NCI-H524 treated with DMSO at 0.1 percent for 48 hours (cell line): ENCODE measurements around the gene CCDC85C.

Experiments
- DNase-seq: peaks from one replicate; lab custom pipeline; 2025; lab: John Stamatoyannopoulos, UW

The CCDC85C gene

DNA sequence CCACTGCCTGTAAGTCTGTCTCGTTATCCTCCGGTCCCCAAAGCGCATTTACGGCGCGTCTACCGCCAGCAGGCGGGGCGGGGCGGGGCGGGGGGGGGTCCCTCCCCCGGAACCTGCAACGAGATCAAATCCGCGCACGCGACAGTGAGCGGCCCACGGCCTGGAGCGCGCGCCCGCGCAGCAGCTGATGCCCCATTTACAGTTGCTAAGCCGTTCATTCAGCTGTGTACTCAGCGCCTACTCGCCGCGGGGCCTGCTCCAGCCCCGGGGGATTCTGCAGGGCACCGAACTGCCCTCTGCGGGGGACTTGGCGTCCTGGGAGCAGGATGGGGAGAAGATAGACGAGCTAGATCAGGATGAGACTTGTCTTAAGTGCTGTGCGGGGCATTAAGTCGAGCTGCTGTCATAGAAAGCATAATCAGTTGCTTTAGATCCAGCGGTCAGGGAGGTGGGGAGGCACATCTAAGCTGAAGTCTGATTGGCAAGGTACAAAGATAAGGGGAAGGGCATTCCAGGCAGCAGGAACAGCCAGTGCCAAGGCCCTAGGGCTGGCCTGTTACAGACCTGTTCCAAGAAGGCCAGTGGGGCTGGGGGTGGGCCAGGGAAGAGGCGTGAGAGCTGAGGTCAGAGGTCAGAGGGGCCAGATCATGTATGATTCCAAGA is 1.4 kb upstream of the CCDC85C start:
- peak; percentile 93 for DNase-seq

DNA sequence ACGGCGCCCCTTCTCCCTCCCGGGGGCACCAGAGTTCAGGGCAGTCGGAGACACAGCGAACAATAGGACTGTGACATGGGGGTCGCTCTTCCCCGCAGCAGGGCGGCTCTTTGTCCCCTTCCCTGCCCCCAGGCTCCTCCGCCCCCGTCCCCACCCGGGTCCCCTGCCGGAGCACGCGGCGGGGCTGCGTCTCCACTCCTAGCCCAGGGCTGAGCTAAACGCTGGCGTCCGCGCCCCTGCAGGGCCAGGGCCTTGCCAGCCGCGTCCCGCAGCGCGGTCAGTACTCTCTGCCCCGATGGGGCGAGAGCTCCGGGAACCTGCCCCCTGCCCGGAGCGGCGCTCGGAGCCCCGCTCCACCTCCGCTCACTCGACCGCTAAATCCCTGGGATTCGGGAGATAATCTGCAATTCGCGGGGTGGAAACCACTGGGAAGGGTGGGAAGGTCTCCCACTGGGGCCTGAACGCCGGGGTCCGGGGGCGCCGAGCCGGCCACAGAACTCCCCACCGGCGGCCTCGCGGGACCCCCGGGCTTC is 825 bp upstream of the CCDC85C start:
- DNase-seq: no peak

DNA sequence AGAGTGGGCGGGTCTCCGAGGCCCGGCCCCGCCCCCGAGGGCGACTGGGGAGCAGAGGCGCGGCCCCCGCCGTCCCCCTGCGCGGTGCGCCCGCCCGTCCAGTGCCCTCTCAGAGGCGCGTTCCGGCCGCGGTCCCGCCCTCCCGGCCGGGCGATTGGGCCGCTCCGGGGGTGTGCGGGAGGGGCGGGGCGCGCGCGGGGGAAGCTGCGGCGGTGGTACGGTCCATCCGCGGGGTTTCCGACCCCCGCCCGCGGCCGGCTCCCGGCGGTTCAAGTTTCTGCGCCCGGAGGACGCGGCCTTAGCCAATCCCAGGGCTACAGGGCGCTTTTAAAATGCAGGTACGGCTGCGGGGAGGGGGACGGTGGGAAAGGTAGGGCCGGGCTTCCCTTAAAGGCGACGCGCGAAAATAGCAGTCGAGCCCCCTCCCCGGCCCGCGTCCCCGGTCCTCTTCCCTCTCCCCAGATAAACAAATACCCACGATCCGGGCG is 315 bp upstream of the CCDC85C start:
- peak; percentile 89 for DNase-seq

DNA sequence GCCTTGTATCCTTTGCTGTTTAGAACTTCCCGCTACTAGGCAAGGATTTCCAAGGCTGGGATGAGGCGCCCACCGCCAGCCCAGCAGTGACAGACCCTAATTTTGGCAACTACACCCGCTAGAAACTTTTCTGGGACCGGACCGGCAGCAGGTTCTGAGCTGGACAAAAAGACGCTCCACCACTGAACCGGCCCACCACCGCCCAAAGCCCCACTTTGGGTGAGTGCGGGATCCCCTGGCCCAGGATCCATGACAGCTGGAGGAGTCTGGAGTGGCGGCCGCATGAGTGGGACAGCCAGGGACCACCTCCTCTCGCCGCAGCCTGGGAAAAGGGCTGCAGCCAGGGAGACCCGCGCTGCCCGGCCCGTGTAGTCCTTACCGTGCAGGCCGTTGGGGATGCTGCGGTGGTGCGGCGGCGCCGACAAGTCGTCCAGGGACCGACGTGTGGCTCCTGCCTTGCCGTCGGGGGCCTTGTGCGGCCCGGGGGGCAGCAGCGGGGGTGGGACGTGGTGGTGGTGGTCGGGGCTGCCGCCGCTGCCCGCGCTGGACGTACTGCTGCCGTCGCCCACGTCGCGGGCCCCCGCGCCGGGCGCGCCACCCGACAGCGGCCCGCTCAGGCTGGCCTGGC is 1.1 kb downstream of the CCDC85C start:
- DNase-seq: no peak

DNA sequence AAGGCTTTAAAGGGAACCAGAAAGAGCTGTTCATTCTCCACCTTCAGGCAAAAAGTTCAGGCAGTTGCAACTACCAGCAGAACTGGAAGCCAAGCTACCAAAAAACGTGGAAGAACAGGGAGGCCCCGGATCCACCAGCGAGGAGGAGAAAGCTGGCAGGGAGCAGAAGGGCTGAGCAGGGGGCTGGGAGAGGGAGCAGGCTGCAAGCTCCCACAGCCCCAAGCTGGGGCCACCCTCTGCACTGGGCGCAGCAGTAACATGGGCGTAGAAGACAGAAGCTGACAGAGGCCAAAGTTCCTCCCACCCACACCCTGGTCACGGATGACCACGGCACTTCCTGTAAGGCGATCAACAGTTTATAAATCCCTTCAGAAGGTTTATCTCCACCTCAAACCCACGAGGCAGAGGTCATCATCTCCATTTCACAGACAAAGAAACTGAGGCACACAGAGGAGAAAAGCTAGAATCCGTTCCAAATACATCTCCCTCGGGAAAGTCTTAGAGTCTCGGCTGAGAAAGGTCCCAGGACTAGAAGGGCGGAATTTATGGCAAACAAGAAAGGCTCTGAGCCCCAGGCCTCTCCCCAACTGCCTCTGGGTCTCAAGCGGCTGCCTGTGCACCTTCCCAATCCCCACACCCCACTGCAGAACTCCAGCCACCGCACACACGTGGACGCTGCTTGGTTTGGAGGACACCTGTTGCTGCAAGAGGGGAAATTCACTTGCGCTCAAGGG is 1.8 kb downstream of the CCDC85C start:
- DNase-seq: no peak

DNA sequence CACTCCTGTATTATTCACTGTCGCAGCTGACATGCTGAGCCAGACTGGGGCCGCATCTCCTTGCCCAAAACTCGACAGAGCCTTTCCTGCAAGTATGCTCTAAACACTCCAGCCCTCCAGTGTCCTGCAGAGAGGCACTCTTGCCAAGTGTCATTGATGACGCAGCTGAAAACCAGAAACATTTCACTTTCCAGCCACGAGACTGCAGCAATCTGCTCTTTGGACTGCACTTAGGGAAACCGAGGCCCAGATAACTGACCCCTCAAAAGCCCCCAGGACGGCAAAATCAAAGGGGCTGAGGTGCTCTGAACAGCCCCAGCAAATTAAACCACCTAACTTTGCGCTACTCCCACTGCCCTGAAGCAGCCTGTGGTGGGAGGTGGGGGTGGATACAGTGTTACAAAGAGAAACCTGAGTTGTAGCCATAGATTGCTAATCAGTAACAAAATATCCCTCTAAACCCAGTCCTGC is 2.6 kb downstream of the CCDC85C start:
- DNase-seq: no peak

DNA sequence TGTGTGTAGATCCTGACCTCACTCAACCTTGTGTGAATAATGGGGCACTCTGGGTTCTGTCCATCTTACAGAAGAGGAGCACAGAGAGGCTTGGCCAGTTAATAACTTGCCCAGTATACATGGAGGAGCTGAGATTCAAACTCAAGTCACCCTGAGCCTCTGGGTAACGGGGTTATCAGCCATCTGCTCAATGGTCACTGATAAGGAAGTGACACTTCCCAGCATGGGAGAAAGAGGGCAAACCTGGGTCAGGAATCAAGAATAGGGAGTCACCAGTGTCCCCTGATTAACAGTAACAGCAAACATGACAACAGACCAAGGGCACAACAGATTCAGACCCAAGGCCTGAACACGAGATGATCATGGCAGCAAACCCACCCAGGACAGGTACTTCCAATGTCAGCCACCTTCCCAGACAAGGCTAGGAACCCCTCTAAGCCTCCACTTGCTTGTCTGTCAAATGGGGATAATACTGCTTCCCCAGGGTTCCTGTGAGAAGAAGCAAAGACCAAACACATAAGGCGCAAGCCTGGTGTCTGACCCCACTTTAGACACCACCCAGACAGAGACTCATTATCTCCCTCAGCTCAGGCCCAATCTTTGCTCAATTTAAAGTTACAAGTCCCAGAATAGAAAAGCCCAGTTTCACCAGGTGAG is 3.6 kb downstream of the CCDC85C start:
- no peak for DNase-seq

DNA sequence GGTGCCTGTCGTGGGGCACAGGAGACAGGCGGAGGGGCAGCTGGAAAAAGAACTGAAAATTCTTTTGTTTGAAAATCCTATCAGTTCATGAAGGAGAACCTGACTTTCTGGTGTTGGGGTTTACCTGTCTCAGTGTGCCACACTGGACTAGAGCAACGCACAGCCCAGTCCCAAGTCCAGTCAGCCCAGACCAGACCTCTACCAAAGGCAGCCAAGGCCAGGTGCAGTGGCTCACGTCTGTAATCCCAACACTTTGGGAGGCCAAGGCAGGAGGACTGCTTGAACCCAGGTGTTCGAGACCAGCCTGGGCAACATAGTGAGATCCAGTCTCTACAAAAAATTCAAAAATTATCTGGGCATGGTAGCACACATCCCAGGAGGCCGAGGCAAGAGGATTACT is 4.6 kb downstream of the CCDC85C start:
- DNase-seq: no peak

DNA sequence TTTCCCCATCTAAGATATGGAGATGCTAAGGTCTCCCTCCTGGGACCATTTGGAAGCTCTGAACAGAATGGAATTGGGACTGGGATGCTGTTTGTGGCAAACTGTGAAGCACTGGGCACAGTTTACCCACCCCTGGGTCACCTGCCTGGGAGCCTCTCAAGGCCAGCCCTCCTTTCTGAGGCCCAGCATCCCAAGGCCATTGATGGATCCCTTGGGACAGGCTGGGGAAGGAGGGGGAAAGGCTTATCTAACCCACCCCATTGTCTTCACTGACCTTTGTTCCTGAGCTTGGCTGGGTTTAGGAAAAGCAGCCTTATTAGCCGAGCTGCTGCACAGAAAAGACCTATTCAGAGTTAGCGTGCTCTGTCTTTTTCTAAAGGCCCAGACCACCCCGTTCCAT is 5.2 kb downstream of the CCDC85C start:
- no peak for DNase-seq

DNA sequence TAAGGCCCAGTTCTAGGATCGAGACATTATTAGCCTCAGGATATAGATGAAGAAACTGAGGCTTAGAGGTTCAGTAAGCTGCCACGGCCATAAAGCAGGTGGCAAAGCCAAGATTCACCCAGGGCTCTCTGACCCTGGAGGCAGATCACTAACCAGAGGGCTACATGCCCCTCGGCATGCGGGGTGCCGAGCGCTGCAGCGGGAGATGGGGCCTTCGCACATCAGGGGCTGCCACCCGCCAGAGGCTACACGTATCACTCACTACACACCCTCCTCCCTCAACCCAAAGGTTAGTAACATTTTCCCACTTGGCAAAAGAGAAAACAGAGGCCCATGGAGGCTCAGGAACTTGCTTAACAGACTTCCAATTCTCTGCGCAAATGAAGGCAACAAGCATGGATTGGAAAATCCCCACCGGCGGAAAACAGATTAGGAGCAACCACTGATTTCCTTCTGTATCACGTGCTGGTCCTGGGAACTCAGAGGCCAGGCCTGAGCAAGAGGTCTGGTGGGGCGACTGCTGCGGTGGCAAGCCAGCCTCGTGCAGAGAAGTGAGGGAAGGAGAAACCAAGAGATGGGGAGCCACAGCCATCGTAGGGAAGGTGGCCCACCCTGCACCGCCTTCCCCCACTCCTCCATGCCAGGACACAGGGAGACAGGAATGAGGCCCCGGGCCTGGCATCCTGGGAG is 6.0 kb downstream of the CCDC85C start:
- no peak for DNase-seq

DNA sequence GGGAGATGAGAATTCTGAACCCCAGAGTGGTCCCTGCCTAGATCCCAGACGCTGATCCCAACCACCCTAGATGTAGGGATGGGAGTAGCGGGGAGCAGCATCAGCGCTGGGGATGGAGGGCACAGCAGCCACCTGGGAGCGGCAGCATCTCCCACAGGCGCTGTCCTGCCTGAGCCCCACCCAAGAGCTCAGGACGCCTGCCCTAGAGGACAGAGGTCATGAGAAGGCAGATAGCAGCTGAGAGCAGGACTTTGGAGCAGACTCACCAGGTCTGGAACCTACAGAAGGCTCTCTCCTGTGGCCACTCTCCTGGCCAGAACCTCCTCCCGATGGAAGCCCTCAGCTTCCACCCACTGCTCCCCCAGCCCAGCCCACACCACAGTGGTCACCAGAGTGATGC is 7.2 kb downstream of the CCDC85C start:
- no peak for DNase-seq

DNA sequence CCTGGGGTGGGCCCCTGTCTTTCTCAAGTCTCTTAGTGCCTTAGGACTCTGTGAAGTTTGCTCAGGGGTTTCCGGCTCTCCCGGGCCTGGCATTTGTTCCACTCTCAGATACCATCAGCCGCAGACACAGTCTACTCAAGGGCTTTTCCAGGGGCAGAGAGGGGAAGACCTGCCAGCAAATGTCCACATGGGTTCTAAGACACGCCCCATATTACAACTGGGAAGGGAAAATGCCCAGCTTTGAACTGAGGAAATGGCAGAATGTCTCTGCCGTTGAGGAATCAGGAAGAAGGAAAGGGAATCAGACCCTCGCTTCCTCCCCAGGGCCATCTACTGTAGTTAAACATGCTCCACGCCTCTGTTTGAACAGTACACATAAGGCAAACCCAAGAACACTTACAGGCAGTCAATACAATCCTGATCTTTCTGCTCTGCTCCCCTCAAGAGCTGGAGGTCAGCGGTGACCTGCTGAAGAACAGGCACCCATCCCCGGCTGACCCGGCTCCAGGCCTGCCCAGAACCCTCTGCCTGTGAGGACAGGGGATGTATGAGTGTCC is 7.9 kb downstream of the CCDC85C start:
- no peak for DNase-seq

DNA sequence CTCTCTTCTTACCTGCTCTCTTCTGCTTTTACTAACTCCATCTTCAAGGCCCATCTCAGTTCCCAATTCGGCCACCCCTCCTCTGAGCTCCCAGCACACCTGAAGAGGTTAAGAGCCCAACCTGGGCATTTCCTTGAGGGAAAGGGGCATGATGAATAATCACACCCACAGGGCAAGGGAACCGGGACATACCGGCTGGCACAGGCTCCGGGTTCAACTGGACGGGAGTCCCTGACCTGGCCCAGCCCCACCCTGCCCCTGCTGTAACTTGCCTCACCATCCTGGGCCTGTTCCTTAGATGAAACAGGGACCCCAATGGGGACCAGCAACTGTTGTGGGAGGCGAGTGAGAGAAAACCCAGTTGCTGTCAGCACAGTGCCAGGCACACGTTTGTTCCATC is 8.5 kb downstream of the CCDC85C start:
- DNase-seq: no peak

DNA sequence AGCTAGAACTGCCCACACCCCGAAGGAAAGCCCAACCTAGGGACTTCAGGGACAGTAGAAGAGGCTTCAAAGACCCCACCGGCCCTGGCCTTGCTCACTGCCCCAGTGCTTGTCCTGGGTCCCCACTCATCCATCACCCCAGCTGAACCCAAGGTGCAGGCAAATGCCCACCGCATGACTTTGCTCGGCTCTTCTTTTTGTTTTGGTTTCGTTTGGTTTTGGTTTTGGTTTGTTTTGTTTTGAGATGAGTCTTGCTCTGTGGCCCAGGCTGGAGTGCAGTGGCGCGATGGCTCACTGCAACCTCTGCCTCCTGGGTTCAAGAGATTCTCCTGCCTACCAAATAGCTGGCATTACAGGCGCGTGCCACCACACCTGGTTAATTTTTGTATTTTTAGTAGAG is 9.0 kb downstream of the CCDC85C start:
- DNase-seq: no peak

DNA sequence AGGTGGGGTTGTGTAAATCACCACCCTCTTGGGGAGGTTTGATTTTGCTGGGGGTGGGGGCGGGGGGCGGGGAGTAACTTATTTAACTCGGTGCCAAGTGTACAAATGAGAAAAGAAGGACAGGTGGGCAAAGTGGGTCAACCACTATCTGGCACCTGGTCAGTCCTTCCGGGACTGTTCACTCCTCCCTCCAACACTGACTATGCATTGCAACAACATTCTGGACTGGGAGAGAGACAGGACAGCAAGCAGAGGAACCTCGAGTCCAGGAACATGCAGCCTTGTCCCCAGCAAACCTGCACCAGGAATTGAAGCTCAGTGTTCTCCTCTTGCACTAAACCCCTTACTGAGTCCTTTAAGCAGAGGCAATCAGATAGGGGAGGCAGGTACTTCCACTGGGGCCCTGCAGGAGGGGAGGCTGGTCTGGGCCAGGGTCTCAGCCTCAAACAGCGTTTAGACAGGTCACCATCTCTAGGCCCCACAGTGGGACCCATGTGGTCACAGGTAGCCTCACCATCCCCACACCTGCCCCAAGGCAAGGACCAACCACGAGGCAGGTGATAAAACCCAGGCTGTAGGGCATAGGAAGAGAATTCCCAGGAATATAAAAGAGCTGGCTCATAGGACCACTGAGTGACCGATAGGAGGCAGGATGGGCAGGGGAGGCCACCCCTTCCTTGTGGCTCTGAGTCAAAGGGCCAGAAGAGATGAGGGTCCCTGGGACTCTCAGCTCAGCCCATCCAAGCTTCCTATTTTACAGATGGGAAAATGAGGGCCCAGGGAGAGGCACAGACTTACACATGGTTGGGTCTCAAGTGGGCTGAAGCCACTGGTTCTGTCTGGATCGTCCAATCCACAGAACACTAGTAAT is 9.8 kb downstream of the CCDC85C start:
- DNase-seq: no peak

DNA sequence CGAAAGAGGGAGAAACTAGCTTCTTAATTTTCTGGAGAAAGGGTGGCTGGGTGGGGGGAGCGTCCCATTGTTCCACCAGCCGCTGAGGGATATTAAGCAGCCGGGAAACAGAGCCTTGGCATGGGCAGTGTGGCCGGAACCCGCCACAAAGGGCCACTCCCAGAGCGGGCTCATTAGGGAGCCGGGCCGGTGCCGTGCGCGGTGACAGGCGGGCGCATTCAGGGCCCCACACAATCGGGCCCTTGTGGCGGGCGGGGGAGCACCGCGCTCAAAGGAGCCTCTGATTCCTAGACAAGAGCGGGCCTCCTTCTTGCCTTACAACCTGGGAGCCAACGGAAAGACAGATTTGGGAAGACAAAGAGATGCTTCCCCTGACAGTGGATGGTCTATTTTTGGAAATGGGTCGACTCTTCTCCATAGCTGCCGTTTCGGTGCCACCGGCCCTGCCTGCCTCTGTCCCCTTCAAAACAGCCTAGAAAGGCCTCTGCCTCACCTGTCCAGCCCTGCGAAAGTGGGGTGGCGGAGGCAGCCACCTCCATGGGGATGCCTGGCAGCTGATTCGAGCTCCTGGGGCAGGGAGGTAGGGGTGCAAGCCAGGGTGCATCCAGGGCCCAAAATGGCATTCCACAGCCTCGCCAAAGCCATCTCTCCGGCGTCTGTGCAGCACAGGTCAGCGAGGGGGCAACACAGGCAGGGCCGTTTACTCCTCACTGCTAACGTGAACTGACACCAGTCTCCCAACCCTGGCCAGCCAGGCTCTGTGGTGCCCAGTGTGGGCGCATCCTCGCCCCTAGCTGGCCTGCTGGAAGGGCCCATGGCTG is 10.9 kb downstream of the CCDC85C start:
- no peak for DNase-seq

DNA sequence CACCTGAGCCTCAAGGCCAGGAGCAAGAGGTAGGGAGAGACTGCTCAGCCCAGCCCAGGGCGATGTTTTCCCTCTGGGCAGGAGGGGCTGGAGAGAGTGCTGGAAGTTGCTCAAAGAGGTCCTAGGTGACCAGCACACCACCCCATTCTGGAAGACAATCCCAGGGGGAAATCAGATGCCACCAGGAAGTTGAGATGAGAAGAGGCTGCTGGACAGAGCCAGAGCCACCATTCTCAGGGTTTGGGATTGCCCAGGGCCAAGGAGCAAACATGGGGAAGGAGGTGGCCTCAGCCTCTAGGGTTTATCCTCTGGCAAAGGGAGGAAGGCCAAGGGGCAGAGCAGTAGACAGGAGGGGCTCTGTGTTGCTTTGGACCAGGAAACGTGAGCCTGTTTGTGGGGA is 11.6 kb downstream of the CCDC85C start:
- DNase-seq: no peak

DNA sequence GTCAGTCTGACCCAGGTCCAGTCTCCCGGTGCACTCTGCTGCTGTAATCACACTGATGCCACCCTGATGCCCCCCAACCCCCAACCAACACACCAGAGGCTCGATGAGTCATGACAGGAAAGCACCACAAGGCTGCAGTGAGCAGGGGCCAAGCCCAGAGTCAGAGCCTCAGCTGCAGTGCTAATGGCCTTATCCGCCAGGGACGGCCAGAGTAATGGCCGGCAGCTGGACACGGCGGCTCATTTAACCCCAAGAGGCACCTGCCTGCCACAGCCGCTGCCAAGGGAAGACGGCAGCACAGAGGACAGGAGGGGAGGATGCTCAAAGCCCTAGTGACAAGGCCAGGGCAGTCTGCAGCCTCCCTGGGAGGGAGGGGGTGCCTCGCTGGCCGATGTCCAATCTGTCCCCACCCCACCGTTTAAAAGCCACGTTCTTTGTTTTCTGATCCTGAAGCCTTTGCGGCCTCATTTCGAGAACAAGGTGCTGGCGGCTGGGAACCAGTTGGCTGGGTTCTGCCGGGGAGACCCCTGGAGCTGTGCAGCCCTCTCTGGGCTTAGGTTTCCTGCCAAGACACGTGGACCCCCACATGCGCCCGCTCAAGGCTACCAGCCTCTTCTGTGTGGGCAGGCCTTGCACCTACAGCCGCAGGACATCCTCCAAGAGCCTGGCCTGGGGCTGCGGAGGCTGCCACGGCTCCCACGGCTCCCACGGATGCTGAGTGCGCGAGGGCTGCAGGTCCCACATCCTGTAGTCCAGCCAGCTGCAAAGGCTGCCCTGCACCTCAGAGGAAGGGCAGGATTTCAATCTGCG is 13.1 kb downstream of the CCDC85C start:
- no peak for DNase-seq
